ENCODE results near the gene SENP1. TPM values are rescaled to one million over a fixed set of nuclear protein-coding genes. Genes with fewer than 3 reads are reported as not detected.

Gene SENP1
- total RNA-seq, 4 donors from 2014 or later: 2.2 to 20.3 (median 10.5) TPM

DNA sequence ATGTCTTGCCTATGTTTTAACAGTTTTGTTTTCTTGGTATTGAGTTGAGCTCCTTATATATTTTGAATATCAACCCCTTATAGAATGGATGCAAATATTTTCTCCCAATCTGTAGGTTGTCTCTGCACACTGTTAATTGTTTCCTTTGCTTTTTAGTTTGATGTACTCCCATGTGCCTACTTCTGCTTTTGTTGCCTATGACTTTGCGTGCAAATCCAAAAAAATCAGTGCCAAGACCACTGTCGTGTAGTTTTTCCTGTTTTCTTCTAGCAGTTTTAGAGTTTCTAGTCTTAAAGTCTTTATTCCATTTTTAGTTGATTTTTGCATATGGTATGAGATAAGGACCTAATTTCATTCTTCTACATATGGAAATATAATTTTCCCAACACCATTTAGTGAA, 28.8 kb downstream of the SENP1 start:
- intact Hi-C loops (cut with DNase I; ENCODE audit: low total_unique reads) (no loop called here), in situ Hi-C loops (cut with MboI; ENCODE audit: low pct_ligation_motif_present in 1 of 4, low pct_unique_long_range_greater_than_20kb in 1 of 4, low sequenced_read_pairs in 3 of 4) (no loop called here)

GRCh38 chr12:48075832-48076231, 30.0 kb downstream of the SENP1 start:
- Histone ChIP-seq H3K4me3 (no peak overlapping the region), H3K36me3 (peaks cover 0 to 28% (median 12%) of the 10 kb centered on the region in 4 donors), H3K27ac (no peak overlapping the region), H3K27me3 (no peaks in the 10 kb centered on the region), H3K4me1 (no peaks in the 10 kb centered on the region), H3K9me3 (no peaks in the 10 kb centered on the region)
- no peak for DNase-seq
- no peak for TF ChIP-seq CTCF (IDR thresholded peaks at IDR 0.05)
- TF ChIP-seq EP300 (IDR thresholded peaks at IDR 0.05; ENCODE audit: low read depth): no peak
- WGBS, 2 donors (ENCODE audit: low coverage in 1 of 2): 33 to 86% methylated on average over 1 of the region's 1 CpG
- intact Hi-C loops (cut with DNase I; ENCODE audit: low total_unique reads) (no loop called here), in situ Hi-C loops (cut with MboI; ENCODE audit: low pct_ligation_motif_present in 1 of 4, low pct_unique_long_range_greater_than_20kb in 1 of 4, low sequenced_read_pairs in 3 of 4) (no loop called here)

More for the DNA sequence above, 28.8 kb downstream of the SENP1 start:
- H3K9me3 ChIP-seq: no peaks in the 10 kb centered on the region
- no peaks in the 10 kb centered on the region for H3K4me1 ChIP-seq
- no peaks in the 10 kb centered on the region for H3K27me3 ChIP-seq
- no peak overlapping the region for H3K27ac ChIP-seq
- peaks cover 0 to 25% (median 9%) of the 10 kb centered on the region in 4 donors for H3K36me3 ChIP-seq
- no peak for TF ChIP-seq POLR2AphosphoS5 (IDR thresholded peaks at IDR 0.05)
- TF ChIP-seq CTCF (IDR thresholded peaks at IDR 0.05): no peak
- no peak for TF ChIP-seq EP300 (IDR thresholded peaks at IDR 0.05; ENCODE audit: low read depth)
- TF ChIP-seq POLR2A (IDR thresholded peaks at IDR 0.05): no peak
- no peak overlapping the region for H3K4me3 ChIP-seq
- no peak for DNase-seq
- 95 to 100% methylated on average over 2 of the region's 2 CpGs for WGBS, 2 donors (ENCODE audit: low coverage in 1 of 2)

GRCh38 chr12:48074266-48074665, 31.6 kb downstream of the SENP1 start:
- Histone ChIP-seq H3K36me3 (peaks cover 0 to 28% (median 11%) of the 10 kb centered on the region in 4 donors), H3K27me3 (no peaks in the 10 kb centered on the region), H3K4me3 (no peak overlapping the region), H3K9me3 (no peaks in the 10 kb centered on the region), H3K27ac (no peak overlapping the region), H3K4me1 (no peaks in the 10 kb centered on the region)
- TF ChIP-seq CTCF (IDR thresholded peaks at IDR 0.05): no peak
- TF ChIP-seq POLR2A (IDR thresholded peaks at IDR 0.05): no peak
- no peak for TF ChIP-seq POLR2AphosphoS5 (IDR thresholded peaks at IDR 0.05)
- TF ChIP-seq EP300 (IDR thresholded peaks at IDR 0.05; ENCODE audit: low read depth): no peak
- no peak for DNase-seq
- intact Hi-C loops (cut with DNase I; ENCODE audit: low total_unique reads) (no loop called here), in situ Hi-C loops (cut with MboI; ENCODE audit: low pct_ligation_motif_present in 1 of 4, low pct_unique_long_range_greater_than_20kb in 1 of 4, low sequenced_read_pairs in 3 of 4) (no loop called here)
- WGBS, 2 donors (ENCODE audit: low coverage in 1 of 2): 89 to 93% methylated on average over 1 of the region's 1 CpG

GRCh38 chr12:48072266-48072665, 33.6 kb downstream of the SENP1 start:
- no peak for DNase-seq
- in situ Hi-C loops (cut with MboI; ENCODE audit: low pct_ligation_motif_present in 1 of 4, low pct_unique_long_range_greater_than_20kb in 1 of 4, low sequenced_read_pairs in 3 of 4): no loop called here
- TF ChIP-seq POLR2A (IDR thresholded peaks at IDR 0.05) (no peak), POLR2AphosphoS5 (IDR thresholded peaks at IDR 0.05) (no peak), EP300 (IDR thresholded peaks at IDR 0.05; ENCODE audit: low read depth) (no peak), CTCF (IDR thresholded peaks at IDR 0.05) (no peak)
- 97 to 98% methylated on average over 3 of the region's 3 CpGs for WGBS, 2 donors (ENCODE audit: low coverage in 1 of 2)
- intact Hi-C loops (cut with DNase I; ENCODE audit: low total_unique reads): no loop called here
- Histone ChIP-seq H3K9me3 (no peaks in the 10 kb centered on the region), H3K36me3 (peaks cover 0 to 28% (median 9%) of the 10 kb centered on the region in 4 donors), H3K27me3 (no peaks in the 10 kb centered on the region), H3K4me3 (no peak overlapping the region), H3K27ac (no peak overlapping the region), H3K4me1 (no peaks in the 10 kb centered on the region)
